ENCODE measurements around the gene HOXC11.

The HOXC11 gene

DNA sequence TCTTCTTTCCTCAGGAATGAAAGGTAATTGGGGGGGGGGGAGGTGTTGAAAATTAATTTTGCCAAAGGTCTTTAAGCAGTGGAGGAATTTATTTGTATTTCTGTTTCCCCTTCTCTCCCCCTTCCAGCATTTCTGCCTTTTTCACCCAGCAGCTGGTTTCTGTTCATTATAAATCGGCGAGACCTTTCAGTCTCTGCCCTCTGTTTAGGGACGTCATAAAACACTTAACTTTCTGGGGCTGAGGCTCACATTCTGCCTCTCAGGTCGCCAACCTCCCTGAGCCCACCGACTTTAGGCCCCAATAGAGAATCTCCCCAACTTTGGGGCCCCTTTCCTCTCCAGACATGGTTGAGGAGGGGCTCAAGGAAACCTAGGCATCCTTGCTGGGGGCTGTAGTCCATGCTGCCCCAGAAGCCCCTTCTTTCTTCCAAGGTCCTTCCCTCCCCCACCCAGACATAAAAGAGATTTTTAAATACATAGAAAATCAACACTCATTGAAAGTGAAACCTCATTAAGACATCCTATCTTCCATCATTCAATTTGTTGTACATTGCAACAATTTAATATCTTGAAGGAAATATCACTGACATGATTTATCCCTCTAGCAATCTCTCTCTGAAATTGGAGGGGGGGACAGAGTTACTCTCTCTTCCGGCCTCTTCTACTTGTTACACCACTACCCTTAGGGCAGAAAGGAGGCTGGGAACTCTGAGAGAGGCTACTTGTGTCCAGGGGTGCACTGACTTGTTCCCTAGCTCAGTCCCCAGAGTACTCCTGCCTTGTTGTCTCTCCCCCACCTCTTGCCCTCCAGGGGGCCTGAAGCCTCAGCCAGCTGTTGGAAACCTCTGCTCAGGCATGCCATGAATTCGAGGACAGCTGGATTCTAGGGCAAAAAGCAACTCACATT is 52.8 kb downstream of the HOXC11 start:
- DNase-seq, result no peak

DNA sequence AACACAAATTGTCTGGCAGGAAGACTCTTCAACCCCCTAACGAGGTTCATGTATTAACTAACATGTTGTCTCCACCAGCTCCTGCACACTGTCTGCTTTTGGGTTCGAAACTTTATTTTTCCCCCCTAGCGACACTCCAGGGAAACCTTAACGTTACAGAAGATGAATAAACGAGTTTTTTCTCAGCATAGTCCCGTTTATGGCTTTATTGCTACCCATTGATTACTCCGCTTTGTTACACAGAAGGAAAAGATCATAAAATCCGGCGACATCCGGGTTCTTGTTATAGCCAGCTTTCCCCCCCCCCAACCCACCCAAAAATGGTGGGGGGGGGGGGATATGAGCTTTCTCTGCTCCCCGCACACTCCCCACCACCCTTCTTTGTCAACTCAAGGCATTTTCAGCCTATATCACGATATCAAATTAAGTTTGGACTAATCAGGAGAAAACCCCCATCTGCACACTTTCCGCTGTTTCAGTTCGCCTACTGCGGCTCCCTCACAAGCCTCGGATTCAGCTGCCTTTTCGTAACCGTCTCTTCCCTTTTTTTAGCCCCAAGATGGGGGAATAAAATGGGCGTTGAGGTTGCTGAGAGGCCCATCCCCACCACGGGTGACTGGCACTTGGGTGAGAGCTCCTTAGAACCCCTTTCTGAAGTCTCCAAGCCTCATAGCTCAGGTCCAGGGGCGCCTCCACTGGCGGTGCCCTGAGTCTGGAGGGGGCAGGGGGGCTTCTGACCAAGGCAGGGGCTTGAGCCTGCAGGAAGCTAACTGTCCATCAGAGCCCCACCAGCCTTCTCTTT is 53.9 kb downstream of the HOXC11 start:
- DNase-seq, result no peak

Measured in DMS79 treated with DMSO at 0.1 percent for 48 hours (cell line).